Tibial artery (tissue), 4 donors: ENCODE data around the gene ZNF132.
"Not testable (repeated sequence)": the region's sequence is repeated elsewhere in the genome, so short reads cannot be mapped to it uniquely, and the experiment has no call there.

Experiments
- DNase-seq, 2 donors: peaks; one replicate each; pipeline ENCODE4 v3.0.0-alpha.2; 2019
- H3K27ac ChIP-seq, 2 donors: fragments of 200-600 bp; sonication (generic) in 1 of 2; 1 replicate in 1 of 2; 2 replicates in 1 of 2; pipeline ENCODE4 v1.5.1; 2018 to 2019; ENCODE audit warnings: mild to moderate bottlenecking in 1 of 2
- H3K27me3 ChIP-seq, 2 donors: fragments of 200-600 bp; sonication (generic) in 1 of 2; one replicate each; pipeline versions ENCODE4 v1.5.1 to v1.6.0; 2016 to 2019
- H3K36me3 ChIP-seq, 3 donors: fragments of 200-600 bp; sonication (generic) in 2 of 3; one replicate each; pipeline ENCODE4 v1.5.1; 2016 to 2019; ENCODE audit warnings: mild to moderate bottlenecking in 2 of 3
- H3K4me1 ChIP-seq, 4 donors: fragments of 200-600 bp; sonication (generic) in 2 of 4; 1 replicate in 3 of 4; 2 replicates in 1 of 4; pipeline ENCODE4 v1.5.1; 2016 to 2019
- H3K4me3 ChIP-seq, 2 donors: fragments of 200-600 bp; sonication (generic) in 1 of 2; 1 replicate in 1 of 2; 2 replicates in 1 of 2; pipeline ENCODE4 v1.5.1; 2018 to 2019; ENCODE audit warnings: mild to moderate bottlenecking in 2 of 2
- H3K9me3 ChIP-seq, 3 donors: fragments of 200-600 bp; sonication (generic) in 1 of 3; one replicate each; pipeline ENCODE4 v1.5.1; 2016 to 2019
- intact Hi-C: fragments of 100-400 bp; cut with DNase I; formaldehyde crosslinking; loops from one replicate; pipeline ENCODE4 v1.15.0; 2023; ENCODE audit warnings: low total_unique reads
- TF ChIP-seq, protein P1 (sequence below), 2 experiments: fragments of 200-600 bp in 1 of 2; fragments of 450-650 bp in 1 of 2; IDR thresholded peaks; one replicate each; pipeline ENCODE4 v1.5.1; 2017 to 2019; ENCODE audit warnings: antibody characterized with exemption in 2 of 2, mild to moderate bottlenecking in 1 of 2, moderate library complexity in 1 of 2

Gene ZNF132

DNA sequence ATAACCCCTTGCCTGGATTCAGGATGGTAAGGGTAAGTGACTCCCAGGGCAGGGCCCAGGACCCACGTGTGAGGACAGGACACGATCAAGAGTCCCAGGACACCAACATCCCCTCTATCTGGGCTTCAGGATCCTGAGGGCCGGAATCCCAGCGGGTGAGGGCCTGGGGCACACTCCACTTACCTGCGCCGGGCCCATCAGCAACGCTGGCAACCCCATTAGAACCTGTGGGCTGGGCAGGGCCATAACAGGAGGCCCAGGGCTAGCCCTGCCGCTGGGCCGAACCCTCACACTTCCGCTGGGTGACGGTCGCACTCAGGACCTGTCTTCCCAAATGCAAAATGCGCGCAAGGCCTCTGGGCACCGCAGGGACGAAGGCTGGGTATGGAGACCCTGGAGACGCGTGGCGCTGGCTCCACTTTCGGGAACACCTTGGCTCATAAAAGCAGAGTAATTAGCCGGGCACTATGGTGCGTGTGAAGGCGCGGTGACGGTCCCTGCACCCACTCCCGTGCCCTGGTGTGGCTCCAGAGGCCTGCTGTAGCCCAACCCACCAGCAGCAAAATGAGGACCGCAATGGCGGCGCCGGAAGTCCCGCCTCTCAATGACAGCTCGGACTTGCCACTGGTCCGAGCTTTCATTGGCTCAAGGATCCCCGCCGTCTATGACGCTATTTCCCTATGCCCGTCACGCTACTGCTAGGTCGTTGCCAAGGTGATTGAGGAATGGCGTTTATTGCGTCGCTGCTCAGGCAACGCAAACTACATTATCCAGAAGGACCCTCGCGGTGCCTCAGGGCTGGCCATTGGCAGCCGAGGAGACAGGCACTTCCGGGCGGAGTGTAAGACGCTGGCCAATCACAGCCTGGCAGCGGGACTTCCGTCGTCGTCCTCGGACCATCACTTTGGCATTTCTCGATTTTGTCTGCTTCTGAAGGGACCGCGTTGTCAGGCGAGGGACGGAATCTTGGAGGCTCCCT lies at the start of gene ZNF132:
Gene ZNF132, minus strand, starts transcription at position 578 of the 979 bp plus-strand sequence. Its CDS starts 332 bp downstream, at position 246.
- TF ChIP-seq, protein P1, sequence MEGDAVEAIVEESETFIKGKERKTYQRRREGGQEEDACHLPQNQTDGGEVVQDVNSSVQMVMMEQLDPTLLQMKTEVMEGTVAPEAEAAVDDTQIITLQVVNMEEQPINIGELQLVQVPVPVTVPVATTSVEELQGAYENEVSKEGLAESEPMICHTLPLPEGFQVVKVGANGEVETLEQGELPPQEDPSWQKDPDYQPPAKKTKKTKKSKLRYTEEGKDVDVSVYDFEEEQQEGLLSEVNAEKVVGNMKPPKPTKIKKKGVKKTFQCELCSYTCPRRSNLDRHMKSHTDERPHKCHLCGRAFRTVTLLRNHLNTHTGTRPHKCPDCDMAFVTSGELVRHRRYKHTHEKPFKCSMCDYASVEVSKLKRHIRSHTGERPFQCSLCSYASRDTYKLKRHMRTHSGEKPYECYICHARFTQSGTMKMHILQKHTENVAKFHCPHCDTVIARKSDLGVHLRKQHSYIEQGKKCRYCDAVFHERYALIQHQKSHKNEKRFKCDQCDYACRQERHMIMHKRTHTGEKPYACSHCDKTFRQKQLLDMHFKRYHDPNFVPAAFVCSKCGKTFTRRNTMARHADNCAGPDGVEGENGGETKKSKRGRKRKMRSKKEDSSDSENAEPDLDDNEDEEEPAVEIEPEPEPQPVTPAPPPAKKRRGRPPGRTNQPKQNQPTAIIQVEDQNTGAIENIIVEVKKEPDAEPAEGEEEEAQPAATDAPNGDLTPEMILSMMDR (IDR thresholded peaks at IDR 0.05) = no peak
- Histone ChIP-seq H3K4me1 (peaks cover 0 to 17% (median 11%) of the 10 kb centered on the region in 4 donors), H3K9me3 (peaks cover 0 to 47% (median 44%) of the 10 kb centered on the region in 3 donors), H3K27ac (peak within 1 kb of the TSS; percentile 76 to 81), H3K4me3 (peak within 1 kb of the TSS; percentile 56 to 57), H3K27me3 (no peaks in the 10 kb centered on the region), H3K36me3 (peaks cover 32 to 42% (median 35%) of the 10 kb centered on the region in 3 donors)
- intact Hi-C loops = no loop called here
- peak; percentile 99 for DNase-seq

DNA sequence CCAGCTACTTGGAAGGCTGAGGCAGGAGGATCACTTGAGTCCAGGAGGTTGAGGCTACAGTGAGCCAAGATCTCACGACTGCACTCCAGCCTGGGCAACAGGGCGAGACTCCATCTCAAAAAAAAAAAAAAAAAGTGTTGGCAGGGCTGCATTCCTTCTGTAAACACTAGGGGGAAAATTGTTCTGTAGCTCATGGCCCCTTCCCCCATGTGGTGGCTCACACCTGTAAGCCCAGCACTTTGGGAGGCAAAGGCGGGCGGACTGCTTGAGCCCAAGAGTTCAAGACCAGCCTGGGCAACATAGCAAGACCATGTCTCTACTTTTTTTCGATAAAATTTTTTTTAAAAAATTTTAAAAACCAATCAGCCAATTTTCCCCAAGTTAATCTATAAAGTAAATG lies 44.4 kb upstream of the ZNF132 start:
- intact Hi-C loops, DNase-seq, H3K27me3 ChIP-seq, H3K9me3 ChIP-seq, H3K4me3 ChIP-seq: not testable (repeated sequence)
- H3K27ac ChIP-seq = peak overlapping the region; percentile 54 to 62
- peaks cover 0 to 27% (median 24%) of the 10 kb centered on the region in 3 donors for H3K36me3 ChIP-seq
- H3K4me1 ChIP-seq = peaks cover 0 to 16% (median 7%) of the 10 kb centered on the region in 4 donors

DNA sequence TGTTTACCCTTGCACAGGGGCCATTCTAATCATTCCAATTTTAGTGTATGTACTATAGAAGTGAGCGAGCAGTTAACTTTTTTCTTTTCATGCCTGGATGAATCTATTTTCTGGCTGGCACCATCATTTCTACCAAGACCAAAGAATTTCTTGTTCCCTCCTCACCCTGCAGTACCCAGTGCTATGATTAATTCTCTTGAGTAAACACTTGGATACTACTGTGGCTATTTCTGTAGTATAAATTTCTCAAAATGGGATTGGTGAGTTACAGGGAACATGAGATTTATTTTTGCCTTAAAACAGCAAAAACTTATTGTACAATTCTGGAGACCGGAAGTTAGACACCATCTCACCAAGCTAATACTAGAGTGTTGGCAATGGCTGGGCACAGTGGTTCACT lies 43.8 kb upstream of the ZNF132 start:
- H3K27me3 ChIP-seq = no peaks in the 10 kb centered on the region
- DNase-seq = no peak
- peaks cover 0 to 16% (median 7%) of the 10 kb centered on the region in 4 donors for H3K4me1 ChIP-seq
- H3K4me3 ChIP-seq = no peak overlapping the region
- TF ChIP-seq, protein P1 (IDR thresholded peaks at IDR 0.05) = no peak
- H3K36me3 ChIP-seq = peaks cover 0 to 29% (median 27%) of the 10 kb centered on the region in 3 donors
- peak overlapping the region; percentile 54 to 62 for H3K27ac ChIP-seq
- no peaks in the 10 kb centered on the region for H3K9me3 ChIP-seq
- intact Hi-C loops = no loop called here

DNA sequence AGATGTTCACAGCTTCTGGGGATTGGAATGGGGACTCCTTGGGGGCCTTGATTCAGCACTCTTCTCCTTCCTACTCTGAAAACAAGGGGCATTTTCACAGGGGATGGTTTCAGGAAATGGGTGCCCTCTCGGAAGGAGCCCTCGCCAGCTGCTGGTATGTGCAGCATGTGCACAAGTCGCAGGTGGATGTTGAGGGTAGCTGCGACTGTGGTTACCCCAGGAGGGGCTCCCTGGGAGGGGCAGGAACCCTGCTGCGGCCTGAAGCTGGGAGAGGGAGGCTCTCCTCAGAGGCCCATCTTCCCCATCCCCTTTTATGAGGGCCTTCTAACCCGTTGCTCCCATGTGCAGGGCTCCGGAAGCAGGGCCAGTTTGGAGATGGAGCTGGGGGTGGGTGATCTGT lies 42.4 kb upstream of the ZNF132 start:
- DNase-seq = no peak
- no peaks in the 10 kb centered on the region for H3K27me3 ChIP-seq
- intact Hi-C loops = no loop called here
- peaks cover 0 to 17% (median 8%) of the 10 kb centered on the region in 4 donors for H3K4me1 ChIP-seq
- TF ChIP-seq, protein P1 (IDR thresholded peaks at IDR 0.05) = no peak
- H3K27ac ChIP-seq = no peak overlapping the region
- peaks cover 0 to 42% (median 27%) of the 10 kb centered on the region in 3 donors for H3K36me3 ChIP-seq
- H3K4me3 ChIP-seq = no peak overlapping the region
- H3K9me3 ChIP-seq = no peaks in the 10 kb centered on the region

DNA sequence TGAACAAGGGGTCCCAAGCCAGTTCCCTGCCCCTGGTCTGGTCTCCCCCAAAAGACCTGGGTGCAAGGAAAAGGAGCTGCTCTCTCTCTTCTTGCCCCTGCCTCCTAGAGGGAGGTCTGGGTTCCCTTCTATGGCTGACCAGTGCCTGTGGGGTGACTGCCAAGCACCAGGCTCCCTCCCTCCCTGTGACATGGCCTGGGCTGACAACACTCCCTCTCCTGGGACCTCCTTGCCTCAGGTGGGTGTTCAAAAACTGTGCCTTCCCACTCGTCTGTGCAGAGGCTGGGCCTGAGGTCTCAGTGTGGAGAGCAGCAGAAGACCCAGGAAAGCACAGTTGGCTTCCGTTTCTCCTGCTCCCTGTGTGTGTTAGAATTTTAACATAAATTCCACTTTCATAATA lies 40.9 kb upstream of the ZNF132 start:
- peaks cover 0 to 42% (median 27%) of the 10 kb centered on the region in 3 donors for H3K36me3 ChIP-seq
- no peak overlapping the region for H3K27ac ChIP-seq
- intact Hi-C loops = no loop called here
- H3K9me3 ChIP-seq = no peaks in the 10 kb centered on the region
- TF ChIP-seq, protein P1 (IDR thresholded peaks at IDR 0.05) = no peak
- DNase-seq = no peak
- H3K4me3 ChIP-seq = no peak overlapping the region
- no peaks in the 10 kb centered on the region for H3K27me3 ChIP-seq
- H3K4me1 ChIP-seq = peaks cover 0 to 27% (median 17%) of the 10 kb centered on the region in 4 donors

DNA sequence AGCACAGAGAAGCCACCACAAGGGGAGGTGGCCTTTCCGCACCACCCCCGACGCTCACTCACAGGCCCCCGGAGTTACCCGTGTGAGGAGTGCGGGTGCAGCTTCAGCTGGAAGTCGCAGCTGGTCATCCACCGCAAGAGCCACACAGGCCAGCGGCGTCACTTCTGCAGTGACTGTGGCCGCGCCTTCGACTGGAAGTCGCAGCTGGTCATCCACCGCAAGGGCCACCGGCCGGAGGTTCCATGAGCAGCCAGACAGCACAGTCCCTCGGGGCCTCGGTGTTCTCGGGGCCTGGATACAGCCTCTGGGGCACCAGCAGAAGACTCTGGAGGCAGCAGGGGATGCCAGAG lies 40.5 kb upstream of the ZNF132 start:
- no peaks in the 10 kb centered on the region for H3K9me3 ChIP-seq
- no peaks in the 10 kb centered on the region for H3K27me3 ChIP-seq
- TF ChIP-seq, protein P1 (IDR thresholded peaks at IDR 0.05) = no peak
- peaks cover 0 to 28% (median 18%) of the 10 kb centered on the region in 4 donors for H3K4me1 ChIP-seq
- no peak overlapping the region for H3K4me3 ChIP-seq
- intact Hi-C loops = no loop called here
- H3K36me3 ChIP-seq = peaks cover 0 to 42% (median 27%) of the 10 kb centered on the region in 3 donors
- no peak overlapping the region for H3K27ac ChIP-seq
- no peak for DNase-seq
